GM08714 (cell line): ENCODE results near the gene AIG1.

ENCODE experiments used
- H3K4me3 ChIP-seq: fragments of 200-500 bp; sonication (Bioruptor generic); 2 replicates; pipeline ENCODE4 v1.5.1; 2014; ENCODE audit warnings: mild to moderate bottlenecking, low read length, inconsistent platforms
- ZNF274 ChIP-seq: IDR thresholded peaks from 2 replicates; pipeline ENCODE4 v1.6.1; 2012; ENCODE audit warnings: mild to moderate bottlenecking, low read depth, low read length

AIG1 gene

GRCh38 chr6:143099647-143100046 is 39.0 kb downstream of the AIG1 start:
- no peak for TF ChIP-seq ZNF274

GRCh38 chr6:143100429-143100828 is 39.7 kb downstream of the AIG1 start:
- H3K4me3 ChIP-seq = no peak overlapping the region
- TF ChIP-seq ZNF274 = no peak

More at GRCh38 chr6:143099647-143100046, 39.0 kb downstream of the AIG1 start:
- H3K4me3 ChIP-seq = no peak overlapping the region

- no peak overlapping the region for H3K4me3 ChIP-seq
- TF ChIP-seq ZNF274 = no peak
Observed at GRCh38 chr6:143103916-143104315, 43.2 kb downstream of the AIG1 start.

GRCh38 chr6:143107440-143107839 is 46.8 kb downstream of the AIG1 start:
- TF ChIP-seq ZNF274 = no peak
- no peak overlapping the region for H3K4me3 ChIP-seq

- no peak overlapping the region for H3K4me3 ChIP-seq
- TF ChIP-seq ZNF274 = no peak
Observed at GRCh38 chr6:143107911-143108761, 47.4 kb downstream of the AIG1 start.

GRCh38 chr6:143109196-143109595 is 48.5 kb downstream of the AIG1 start:
- no peak for TF ChIP-seq ZNF274
- no peak overlapping the region for H3K4me3 ChIP-seq

GRCh38 chr6:143110572-143110971 is 49.9 kb downstream of the AIG1 start:
- TF ChIP-seq ZNF274 = no peak
- no peak overlapping the region for H3K4me3 ChIP-seq

GRCh38 chr6:143110996-143111395 is 50.3 kb downstream of the AIG1 start:
- TF ChIP-seq ZNF274 = no peak
- H3K4me3 ChIP-seq = no peak overlapping the region

- no peak for TF ChIP-seq ZNF274
- no peak overlapping the region for H3K4me3 ChIP-seq
Observed at GRCh38 chr6:143111443-143111842, 50.8 kb downstream of the AIG1 start.

GRCh38 chr6:143112084-143112768 is 51.5 kb downstream of the AIG1 start:
- no peak overlapping the region for H3K4me3 ChIP-seq
- no peak for TF ChIP-seq ZNF274

GRCh38 chr6:143112837-143113236 is 52.1 kb downstream of the AIG1 start:
- no peak for TF ChIP-seq ZNF274
- H3K4me3 ChIP-seq = no peak overlapping the region

GRCh38 chr6:143115728-143116127 is 55.0 kb downstream of the AIG1 start:
- no peak for TF ChIP-seq ZNF274
- no peak overlapping the region for H3K4me3 ChIP-seq

- no peak overlapping the region for H3K4me3 ChIP-seq
- no peak for TF ChIP-seq ZNF274
Observed at GRCh38 chr6:143117108-143117507, 56.4 kb downstream of the AIG1 start.

- no peak for TF ChIP-seq ZNF274
- H3K4me3 ChIP-seq = no peak overlapping the region
Observed at GRCh38 chr6:143119260-143119659, 58.6 kb downstream of the AIG1 start.

GRCh38 chr6:143123081-143123480 is 62.4 kb downstream of the AIG1 start:
- H3K4me3 ChIP-seq = no peak overlapping the region
- no peak for TF ChIP-seq ZNF274
